ENCODE measurements around the gene SERPINB10.

DNA sequence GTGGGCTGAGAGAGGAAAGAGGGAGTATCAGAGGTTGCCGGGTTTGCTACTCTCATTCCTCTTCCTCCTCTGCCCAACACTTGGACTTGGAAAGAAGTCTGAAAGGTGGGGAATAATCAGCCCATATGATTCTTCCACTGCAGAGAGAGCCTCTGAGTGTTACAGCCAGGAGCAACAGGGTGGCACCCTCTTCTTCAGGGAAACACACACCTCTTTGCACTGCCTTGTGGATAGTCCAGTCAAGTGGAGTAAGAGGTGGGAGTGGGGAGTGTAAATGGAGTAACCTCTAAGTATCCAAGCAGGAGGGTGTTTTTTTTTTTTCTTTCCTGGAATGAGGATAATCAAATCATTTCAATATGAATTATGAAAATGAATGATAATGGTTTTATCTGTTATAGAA lies 53.1 kb downstream of the SERPINB10 start:
- TF ChIP-seq GATA2 (IDR thresholded peaks at IDR 0.05; ENCODE audit: low read depth, low read length) (no peak), GATA3 (IDR thresholded peaks at IDR 0.05; ENCODE audit: low read depth, low read length) (no peak)

All from SH-SY5Y (cell line).